HepG2 (cell line): ENCODE results near the gene TUBGCP5. TPM values are rescaled to one million over a fixed set of nuclear protein-coding genes. Genes with fewer than 3 reads are reported as not detected.

Experiments used
- ATAC-seq: fragments of 200-7000 bp; cut with Tn5 transposase; 3 replicates; pipeline ENCODE4 v1.9.1; 2020; ENCODE audit warnings: mild to moderate bottlenecking, moderate library complexity
- BruUV-seq: library from RNA; stranded (reverse); fragments of 400-500 nt; replicated peaks from 2 replicates; lab custom pipeline; 2021; lab: Mats Ljungman, UMichigan
- CTCF ChIA-PET: fragments of 300-600 bp; formaldehyde crosslinking; extraction: SDS; loops from one replicate; lab custom pipeline; 2021; ENCODE audit warnings: low total read pairs, inconsistent platforms, low intra/inter-chr PET ratio; lab: Yijun Ruan, JAX
- POLR2A ChIA-PET: fragments of 350-600 bp; sonication (Branson Sonifier 250); formaldehyde crosslinking; loops from one replicate; lab custom pipeline; 2020; ENCODE audit warnings: antibody characterized with exemption, inconsistent platforms; lab: Yijun Ruan, JAX
- DNase-seq: peaks from one replicate; pipeline ENCODE4 v3.0.0-alpha.2; 2015; ENCODE audit warnings: low spot score
- FAIRE-seq: peaks from 3 replicates; lab custom pipeline; 2011; peaks lifted over from hg19 to GRCh38; lab: Jason Lieb, UNC
- H2AFZ ChIP-seq: one replicate; pipeline ENCODE4 v1.6.1; 2011; ENCODE audit warnings: low read length, inconsistent platforms
- H3K27ac ChIP-seq: fragments of 300-600 bp; 3 replicates; pipeline ENCODE4 v1.8.0; 2011; ENCODE audit warnings: mixed run types, mild to moderate bottlenecking, mixed read lengths, low read length, inconsistent platforms; ENCODE audit not compliant: insufficient read depth; ENCODE audit errors: extremely low read length
- H3K27me3 ChIP-seq, 2 experiments: fragments of 200-600 bp in 1 of 2; 2 replicates in 1 of 2; 3 replicates in 1 of 2; pipeline versions ENCODE4 v1.6.0 to v1.8.0; 2011; ENCODE audit warnings: low read length in 2 of 2, mild to moderate bottlenecking in 2 of 2, moderate library complexity in 2 of 2, inconsistent platforms in 1 of 2; ENCODE audit not compliant: insufficient read depth in 2 of 2, control insufficient read depth in 1 of 2
- H3K36me3 ChIP-seq, 2 experiments: fragments of 200-600 bp in 1 of 2; replicated peaks in 1 of 2; 2 replicates in 1 of 2; 3 replicates in 1 of 2; pipeline versions ENCODE4 v1.5.1 to v1.8.0; 2011; ENCODE audit warnings: low read length in 2 of 2, inconsistent platforms in 1 of 2; ENCODE audit not compliant: insufficient read depth in 2 of 2, control insufficient read depth in 1 of 2
- H3K4me1 ChIP-seq: 2 replicates; pipeline ENCODE4 v1.5.1; 2012; ENCODE audit warnings: low read length, inconsistent platforms; ENCODE audit not compliant: insufficient read depth
- H3K4me2 ChIP-seq: 2 replicates; pipeline ENCODE4 v1.6.0; 2011; ENCODE audit warnings: low read depth, low read length, inconsistent platforms
- H3K4me3 ChIP-seq, 3 experiments: fragments of 200-600 bp in 1 of 3; sonication (generic), shearing (Covaris generic) in 1 of 3; replicated peaks in 1 of 3; 2 replicates each; pipeline ENCODE4 v1.5.1; 2011 to 2016; ENCODE audit warnings: low read length in 3 of 3, inconsistent platforms in 2 of 3, low read depth in 2 of 3, mild to moderate bottlenecking in 2 of 3, control low read depth in 1 of 3, mixed read lengths in 1 of 3; ENCODE audit not compliant: insufficient read depth in 1 of 3
- H3K79me2 ChIP-seq: one replicate; pipeline ENCODE4 v1.6.1; 2011; ENCODE audit warnings: low read length, inconsistent platforms; ENCODE audit not compliant: insufficient read depth
- H3K9ac ChIP-seq: 2 replicates; pipeline ENCODE4 v1.6.0; 2011; ENCODE audit warnings: mild to moderate bottlenecking, low read depth, low read length, inconsistent platforms; ENCODE audit not compliant: insufficient read depth
- H3K9me3 ChIP-seq: 2 replicates; pipeline ENCODE4 v1.5.1; 2012; ENCODE audit warnings: mild to moderate bottlenecking, low read length
- H4K20me1 ChIP-seq: 2 replicates; pipeline ENCODE4 v1.6.0; 2011; ENCODE audit warnings: inconsistent platforms, mild to moderate bottlenecking, low read length, moderate library complexity; ENCODE audit not compliant: insufficient read depth
- BRD4 ChIP-seq: sonication (generic); formaldehyde crosslinking; IDR thresholded peaks from 2 replicates; pipeline ENCODE4 v1.4.0; 2020; ENCODE audit warnings: missing genetic modification reagents
- CCAR2 ChIP-seq: fragments of 200-400 bp; formaldehyde crosslinking; optimal IDR thresholded peaks from 2 replicates; pipeline ENCODE3; 2018; ENCODE audit warnings: low read depth, mild to moderate bottlenecking, low read length, moderate library complexity
- GPN1 ChIP-seq: sonication (generic); formaldehyde crosslinking; IDR thresholded peaks from 2 replicates; pipeline ENCODE4 v1.5.1; 2020; ENCODE audit warnings: missing genetic modification reagents, borderline replicate concordance
- PHF21A ChIP-seq: sonication (generic); formaldehyde crosslinking; IDR thresholded peaks from 2 replicates; pipeline ENCODE4 v1.5.0; 2020; ENCODE audit warnings: mild to moderate bottlenecking, missing genetic modification reagents
- SAP130 ChIP-seq: IDR thresholded peaks from 2 replicates; pipeline ENCODE4 v1.6.1; 2016; ENCODE audit warnings: low read depth
- TIGD3 ChIP-seq: sonication (generic); formaldehyde crosslinking; IDR thresholded peaks from 2 replicates; pipeline ENCODE4 v1.5.1; 2020; ENCODE audit warnings: mild to moderate bottlenecking, missing genetic modification reagents, borderline replicate concordance
- ZBTB1 ChIP-seq: sonication (generic); formaldehyde crosslinking; IDR thresholded peaks from 2 replicates; pipeline ENCODE4 v1.4.0; 2020; ENCODE audit warnings: missing genetic modification reagents, borderline replicate concordance
- ZNF143 ChIP-seq: sonication (generic); formaldehyde crosslinking; IDR thresholded peaks from 2 replicates; pipeline ENCODE4 v1.4.0; 2020; ENCODE audit warnings: missing genetic modification reagents
- ZNF556 ChIP-seq: sonication (generic); formaldehyde crosslinking; IDR thresholded peaks from 2 replicates; pipeline ENCODE4 v1.4.0; 2020; ENCODE audit warnings: mild to moderate bottlenecking, missing genetic modification reagents, borderline replicate concordance
- ZNF577 ChIP-seq: sonication (generic); formaldehyde crosslinking; IDR thresholded peaks from 2 replicates; pipeline ENCODE4 v1.4.0; 2020; ENCODE audit warnings: mild to moderate bottlenecking, low read depth, missing genetic modification reagents, borderline replicate concordance
- ZSCAN25 ChIP-seq: sonication (generic); formaldehyde crosslinking; IDR thresholded peaks from 2 replicates; pipeline ENCODE4 v1.8.0; 2022; ENCODE audit warnings: mild to moderate bottlenecking, missing genetic modification reagents
- WGBS: methylation state at CpG from one replicate; pipeline ENCODE4 v1.1.6; 2017; ENCODE audit warnings: low lambda C conversion rate; 5-methylcytosine and 5-hydroxymethylcytosine counted together
- in situ Hi-C: cut with HindIII; loops from 2 replicates; pipeline ENCODE4 v1.10.0; 2017; ENCODE audit warnings: low pct_unique_long_range_greater_than_20kb; ENCODE audit not compliant: extremely low pct_ligation_motif_present
- intact Hi-C: fragments of 100-400 bp; cut with micrococcal nuclease; formaldehyde crosslinking; loops from one replicate; pipeline ENCODE4 v1.10.0; 2022; ENCODE audit not compliant: unreplicated experiment
- polyA plus RNA-seq, 8 experiments: library from polyadenylated mRNA; depleted of rRNA in 3 of 8; stranded (reverse) in 7 of 8; unstranded in 1 of 8; fragments of >200 nt; fragmentation: Illumina TruSeq in 4 of 8; extraction: Trizol in 4 of 8; gene quantifications; 2 replicates each; pipeline versions ENCODE4 v1.2.1 to v1.2.3, GENCODE V29; 2011 to 2016; ENCODE audit warnings: low read depth in 4 of 8, missing spikeins in 1 of 8, mixed read lengths in 1 of 8; ENCODE audit not compliant: insufficient read depth in 1 of 8
- total RNA-seq, 5 experiments: library from RNA; depleted of rRNA; stranded (reverse); fragments of >200 nt; fragmentation: Illumina TruSeq; extraction: Trizol; gene quantifications; 2 replicates each; pipeline ENCODE4 v1.2.3, GENCODE V29; 2016; ENCODE audit warnings: low read depth in 1 of 5
- TF ChIP-seq, protein P1 (sequence below): IDR thresholded peaks from 2 replicates; pipeline ENCODE4 v1.4.0; 2020; ENCODE audit warnings: mild to moderate bottlenecking, missing genetic modification reagents
- TF ChIP-seq, protein P2 (sequence below): sonication (generic); formaldehyde crosslinking; IDR thresholded peaks from 2 replicates; pipeline ENCODE4 v1.5.1; 2020; ENCODE audit warnings: mild to moderate bottlenecking, missing genetic modification reagents, moderate library complexity

The TUBGCP5 gene
- total and polyA plus RNA-seq, 2 of the 13 experiments (the other 11 are each of a cell fraction or from before 2014, with no cell fraction given) = 7.2 to 25.0 TPM

DNA sequence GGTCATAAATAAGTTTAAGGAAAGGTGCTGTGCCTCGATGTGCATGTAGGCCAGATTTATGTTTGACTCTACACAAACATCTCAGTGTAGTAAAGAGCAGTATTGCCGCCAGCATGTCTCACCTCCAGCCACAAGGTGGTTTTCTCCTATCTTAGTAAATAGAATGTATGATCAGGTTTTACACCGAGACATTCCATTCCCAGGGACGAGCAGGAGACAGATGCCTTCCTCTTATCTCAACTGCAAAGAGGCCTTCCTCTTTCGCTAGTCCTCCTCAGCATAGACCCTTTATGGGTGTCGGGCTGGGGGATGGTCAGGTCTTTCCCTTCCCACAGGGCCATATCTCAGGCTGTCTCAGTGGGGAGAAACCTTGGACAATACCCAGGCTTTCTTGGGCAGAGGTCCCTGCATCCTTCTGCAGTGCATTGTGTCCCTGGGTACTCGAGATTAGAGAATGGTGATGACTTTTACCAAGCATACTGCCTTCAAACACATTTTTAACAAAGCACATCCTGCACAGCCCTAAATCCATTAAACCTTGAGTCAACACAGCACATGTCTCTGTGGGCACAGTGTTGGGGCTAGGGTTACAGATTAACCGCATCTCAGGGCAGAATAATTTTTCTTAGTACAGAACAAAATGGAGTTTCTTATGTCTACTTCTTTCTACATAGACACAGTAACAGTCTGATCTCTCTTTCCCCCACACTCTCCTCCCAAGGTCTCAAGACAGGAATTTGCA is 42.8 kb upstream of the TUBGCP5 start (continued):
- TF ChIP-seq, protein P1, sequence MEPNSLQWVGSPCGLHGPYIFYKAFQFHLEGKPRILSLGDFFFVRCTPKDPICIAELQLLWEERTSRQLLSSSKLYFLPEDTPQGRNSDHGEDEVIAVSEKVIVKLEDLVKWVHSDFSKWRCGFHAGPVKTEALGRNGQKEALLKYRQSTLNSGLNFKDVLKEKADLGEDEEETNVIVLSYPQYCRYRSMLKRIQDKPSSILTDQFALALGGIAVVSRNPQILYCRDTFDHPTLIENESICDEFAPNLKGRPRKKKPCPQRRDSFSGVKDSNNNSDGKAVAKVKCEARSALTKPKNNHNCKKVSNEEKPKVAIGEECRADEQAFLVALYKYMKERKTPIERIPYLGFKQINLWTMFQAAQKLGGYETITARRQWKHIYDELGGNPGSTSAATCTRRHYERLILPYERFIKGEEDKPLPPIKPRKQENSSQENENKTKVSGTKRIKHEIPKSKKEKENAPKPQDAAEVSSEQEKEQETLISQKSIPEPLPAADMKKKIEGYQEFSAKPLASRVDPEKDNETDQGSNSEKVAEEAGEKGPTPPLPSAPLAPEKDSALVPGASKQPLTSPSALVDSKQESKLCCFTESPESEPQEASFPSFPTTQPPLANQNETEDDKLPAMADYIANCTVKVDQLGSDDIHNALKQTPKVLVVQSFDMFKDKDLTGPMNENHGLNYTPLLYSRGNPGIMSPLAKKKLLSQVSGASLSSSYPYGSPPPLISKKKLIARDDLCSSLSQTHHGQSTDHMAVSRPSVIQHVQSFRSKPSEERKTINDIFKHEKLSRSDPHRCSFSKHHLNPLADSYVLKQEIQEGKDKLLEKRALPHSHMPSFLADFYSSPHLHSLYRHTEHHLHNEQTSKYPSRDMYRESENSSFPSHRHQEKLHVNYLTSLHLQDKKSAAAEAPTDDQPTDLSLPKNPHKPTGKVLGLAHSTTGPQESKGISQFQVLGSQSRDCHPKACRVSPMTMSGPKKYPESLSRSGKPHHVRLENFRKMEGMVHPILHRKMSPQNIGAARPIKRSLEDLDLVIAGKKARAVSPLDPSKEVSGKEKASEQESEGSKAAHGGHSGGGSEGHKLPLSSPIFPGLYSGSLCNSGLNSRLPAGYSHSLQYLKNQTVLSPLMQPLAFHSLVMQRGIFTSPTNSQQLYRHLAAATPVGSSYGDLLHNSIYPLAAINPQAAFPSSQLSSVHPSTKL (CRISPR knock-in tag) = peak; percentile 35; the same call in 1 of the 2 replicates

DNA sequence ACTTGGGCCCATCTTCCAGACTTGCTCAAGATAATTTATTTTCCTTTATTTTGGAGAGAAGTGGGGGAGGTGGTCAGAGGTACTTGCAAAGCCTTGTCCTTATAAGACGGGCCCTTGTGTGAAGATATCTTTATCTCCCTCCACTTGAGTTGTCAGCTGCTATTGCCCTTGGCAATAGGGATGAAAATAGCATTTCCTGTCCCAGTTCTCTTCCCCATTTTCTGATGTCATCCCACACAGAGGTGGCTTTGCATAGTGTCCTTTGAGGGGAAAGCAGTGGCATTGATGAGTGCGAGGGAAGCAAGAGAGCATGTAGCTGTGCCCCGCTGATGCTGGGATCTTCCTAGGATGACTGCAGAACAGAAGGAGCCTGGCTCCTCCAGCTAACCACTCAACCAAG is 41.9 kb upstream of the TUBGCP5 start:
- FAIRE-seq (no peak), DNase-seq (no peak), ATAC-seq (no peak)
- Histone ChIP-seq H3K36me3 (no peaks in the 10 kb centered on the region), H3K4me3 (no peak overlapping the region), H4K20me1 (no peaks in the 10 kb centered on the region), H3K27ac (no peak overlapping the region), H3K9ac (no peak overlapping the region), H3K4me1 (peaks cover 24% of the 10 kb centered on the region), H2AFZ (no peak overlapping the region), H3K79me2 (no peaks in the 10 kb centered on the region), H3K4me2 (no peak overlapping the region), H3K9me3 (no peaks in the 10 kb centered on the region), H3K27me3 (no peaks in the 10 kb centered on the region)
- no TSS peak for BruUV-seq
- ChIA-PET CTCF (no interaction called here), POLR2A (no interaction called here)
- in situ Hi-C loops (no loop called here), intact Hi-C loops (loop anchor here (2.0 kb wide), 1 partner anchor 42 kb away; the partner anchor contains the start of gene TUBGCP5)
- WGBS = 75% methylated on average over 3 of the region's 3 CpGs
- no peak for TF ChIP-seq ZSCAN25
- TF ChIP-seq BRD4 = no peak
- TF ChIP-seq ZNF143 = no peak
- TF ChIP-seq SAP130 (CRISPR knock-in tag) = no peak
- TF ChIP-seq ZNF556 (CRISPR knock-in tag) = no peak
- TF ChIP-seq, protein P2, sequence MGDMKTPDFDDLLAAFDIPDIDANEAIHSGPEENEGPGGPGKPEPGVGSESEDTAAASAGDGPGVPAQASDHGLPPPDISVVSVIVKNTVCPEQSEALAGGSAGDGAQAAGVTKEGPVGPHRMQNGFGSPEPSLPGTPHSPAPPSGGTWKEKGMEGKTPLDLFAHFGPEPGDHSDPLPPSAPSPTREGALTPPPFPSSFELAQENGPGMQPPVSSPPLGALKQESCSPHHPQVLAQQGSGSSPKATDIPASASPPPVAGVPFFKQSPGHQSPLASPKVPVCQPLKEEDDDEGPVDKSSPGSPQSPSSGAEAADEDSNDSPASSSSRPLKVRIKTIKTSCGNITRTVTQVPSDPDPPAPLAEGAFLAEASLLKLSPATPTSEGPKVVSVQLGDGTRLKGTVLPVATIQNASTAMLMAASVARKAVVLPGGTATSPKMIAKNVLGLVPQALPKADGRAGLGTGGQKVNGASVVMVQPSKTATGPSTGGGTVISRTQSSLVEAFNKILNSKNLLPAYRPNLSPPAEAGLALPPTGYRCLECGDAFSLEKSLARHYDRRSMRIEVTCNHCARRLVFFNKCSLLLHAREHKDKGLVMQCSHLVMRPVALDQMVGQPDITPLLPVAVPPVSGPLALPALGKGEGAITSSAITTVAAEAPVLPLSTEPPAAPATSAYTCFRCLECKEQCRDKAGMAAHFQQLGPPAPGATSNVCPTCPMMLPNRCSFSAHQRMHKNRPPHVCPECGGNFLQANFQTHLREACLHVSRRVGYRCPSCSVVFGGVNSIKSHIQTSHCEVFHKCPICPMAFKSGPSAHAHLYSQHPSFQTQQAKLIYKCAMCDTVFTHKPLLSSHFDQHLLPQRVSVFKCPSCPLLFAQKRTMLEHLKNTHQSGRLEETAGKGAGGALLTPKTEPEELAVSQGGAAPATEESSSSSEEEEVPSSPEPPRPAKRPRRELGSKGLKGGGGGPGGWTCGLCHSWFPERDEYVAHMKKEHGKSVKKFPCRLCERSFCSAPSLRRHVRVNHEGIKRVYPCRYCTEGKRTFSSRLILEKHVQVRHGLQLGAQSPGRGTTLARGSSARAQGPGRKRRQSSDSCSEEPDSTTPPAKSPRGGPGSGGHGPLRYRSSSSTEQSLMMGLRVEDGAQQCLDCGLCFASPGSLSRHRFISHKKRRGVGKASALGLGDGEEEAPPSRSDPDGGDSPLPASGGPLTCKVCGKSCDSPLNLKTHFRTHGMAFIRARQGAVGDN (CRISPR knock-in tag) = no peak
- no peak for TF ChIP-seq PHF21A (CRISPR knock-in tag)
- TF ChIP-seq ZBTB1 = no peak
- TF ChIP-seq GPN1 (CRISPR knock-in tag) = no peak
- TF ChIP-seq CCAR2 = no peak
- no peak for TF ChIP-seq ZNF577 (CRISPR knock-in tag)
- TF ChIP-seq TIGD3 = no peak
